Measurements from ENCODE around the gene MED12L.

DNA sequence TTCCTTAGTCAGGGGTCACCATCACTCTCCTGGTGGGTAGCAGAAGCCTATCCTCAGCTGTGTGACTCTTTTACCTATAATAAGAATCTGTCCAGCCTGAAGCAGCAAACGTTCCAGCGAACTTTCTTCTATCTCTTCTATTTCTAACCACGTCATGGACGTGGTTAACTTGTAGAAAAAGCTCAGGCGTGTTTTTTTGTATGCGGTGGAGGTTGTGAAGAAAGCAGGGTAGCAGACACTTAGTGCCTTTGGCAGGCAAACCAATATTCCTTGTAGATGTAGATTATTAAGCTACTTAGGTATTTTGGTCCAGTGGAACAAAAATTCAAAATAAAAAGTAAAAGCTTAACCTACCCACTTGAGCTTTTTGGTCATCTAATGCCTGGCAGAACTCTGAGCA lies 149.4 kb downstream of the MED12L start:
- TF ChIP-seq TCF4 (CRISPR knock-in tag; IDR thresholded peaks at IDR 0.05; ENCODE audit: borderline replicate concordance) (no peak), BACH2 (CRISPR knock-in tag; IDR thresholded peaks at IDR 0.05; ENCODE audit: borderline replicate concordance) (no peak), ESRRG (CRISPR knock-in tag; IDR thresholded peaks at IDR 0.05) (no peak), ZFP30 (CRISPR knock-in tag; IDR thresholded peaks at IDR 0.05) (no peak), ARNTL (CRISPR knock-in tag; IDR thresholded peaks at IDR 0.05; ENCODE audit: borderline replicate concordance, low read depth) (no peak), ZFP3 (CRISPR knock-in tag; IDR thresholded peaks at IDR 0.05) (no peak), GLIS3 (CRISPR knock-in tag; IDR thresholded peaks at IDR 0.05) (no peak), ZNF565 (CRISPR knock-in tag; conservative IDR thresholded peaks at IDR 0.05; ENCODE audit: low read depth) (no peak), PPARA (CRISPR knock-in tag; IDR thresholded peaks at IDR 0.05; ENCODE audit: borderline replicate concordance) (no peak), RARB (CRISPR knock-in tag; IDR thresholded peaks at IDR 0.05) (no peak), OSR1 (CRISPR knock-in tag; IDR thresholded peaks at IDR 0.05) (no peak), ZC3H10 (CRISPR knock-in tag; IDR thresholded peaks at IDR 0.05) (no peak)
- TF ChIP-seq, protein P1, sequence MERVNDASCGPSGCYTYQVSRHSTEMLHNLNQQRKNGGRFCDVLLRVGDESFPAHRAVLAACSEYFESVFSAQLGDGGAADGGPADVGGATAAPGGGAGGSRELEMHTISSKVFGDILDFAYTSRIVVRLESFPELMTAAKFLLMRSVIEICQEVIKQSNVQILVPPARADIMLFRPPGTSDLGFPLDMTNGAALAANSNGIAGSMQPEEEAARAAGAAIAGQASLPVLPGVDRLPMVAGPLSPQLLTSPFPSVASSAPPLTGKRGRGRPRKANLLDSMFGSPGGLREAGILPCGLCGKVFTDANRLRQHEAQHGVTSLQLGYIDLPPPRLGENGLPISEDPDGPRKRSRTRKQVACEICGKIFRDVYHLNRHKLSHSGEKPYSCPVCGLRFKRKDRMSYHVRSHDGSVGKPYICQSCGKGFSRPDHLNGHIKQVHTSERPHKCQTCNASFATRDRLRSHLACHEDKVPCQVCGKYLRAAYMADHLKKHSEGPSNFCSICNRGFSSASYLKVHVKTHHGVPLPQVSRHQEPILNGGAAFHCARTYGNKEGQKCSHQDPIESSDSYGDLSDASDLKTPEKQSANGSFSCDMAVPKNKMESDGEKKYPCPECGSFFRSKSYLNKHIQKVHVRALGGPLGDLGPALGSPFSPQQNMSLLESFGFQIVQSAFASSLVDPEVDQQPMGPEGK (CRISPR knock-in tag; IDR thresholded peaks at IDR 0.05; ENCODE audit: borderline replicate concordance) = no peak
- TF ChIP-seq, protein P2, sequence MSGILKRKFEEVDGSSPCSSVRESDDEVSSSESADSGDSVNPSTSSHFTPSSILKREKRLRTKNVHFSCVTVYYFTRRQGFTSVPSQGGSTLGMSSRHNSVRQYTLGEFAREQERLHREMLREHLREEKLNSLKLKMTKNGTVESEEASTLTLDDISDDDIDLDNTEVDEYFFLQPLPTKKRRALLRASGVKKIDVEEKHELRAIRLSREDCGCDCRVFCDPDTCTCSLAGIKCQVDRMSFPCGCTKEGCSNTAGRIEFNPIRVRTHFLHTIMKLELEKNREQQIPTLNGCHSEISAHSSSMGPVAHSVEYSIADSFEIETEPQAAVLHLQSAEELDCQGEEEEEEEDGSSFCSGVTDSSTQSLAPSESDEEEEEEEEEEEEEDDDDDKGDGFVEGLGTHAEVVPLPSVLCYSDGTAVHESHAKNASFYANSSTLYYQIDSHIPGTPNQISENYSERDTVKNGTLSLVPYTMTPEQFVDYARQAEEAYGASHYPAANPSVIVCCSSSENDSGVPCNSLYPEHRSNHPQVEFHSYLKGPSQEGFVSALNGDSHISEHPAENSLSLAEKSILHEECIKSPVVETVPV (CRISPR knock-in tag; IDR thresholded peaks at IDR 0.05) = no peak
